ENCODE data around the gene PDZD8. TPM values are rescaled to one million over a fixed set of nuclear protein-coding genes. Genes with fewer than 3 reads are reported as not detected.

Gene PDZD8
- total RNA-seq, 3 donors from 2014 or later, result 54.2 to 67.8 (median 57.6) TPM

GRCh38 chr10:117254338-117254737 is 120.9 kb downstream of the PDZD8 start:
- TF ChIP-seq CTCF (IDR thresholded peaks at IDR 0.05), result no peak
- ATAC-seq (no peak), DNase-seq (no peak)
- Histone ChIP-seq H3K4me3 (no peak overlapping the region), H3K36me3 (ENCODE audit: low read depth) (no peaks in the 10 kb centered on the region), H3K4me1 (ENCODE audit: low read depth) (no peaks in the 10 kb centered on the region), H3K9me3 (no peaks in the 10 kb centered on the region)
- intact Hi-C loops (cut with DNase I, micrococcal nuclease), result no loop called here

DNA sequence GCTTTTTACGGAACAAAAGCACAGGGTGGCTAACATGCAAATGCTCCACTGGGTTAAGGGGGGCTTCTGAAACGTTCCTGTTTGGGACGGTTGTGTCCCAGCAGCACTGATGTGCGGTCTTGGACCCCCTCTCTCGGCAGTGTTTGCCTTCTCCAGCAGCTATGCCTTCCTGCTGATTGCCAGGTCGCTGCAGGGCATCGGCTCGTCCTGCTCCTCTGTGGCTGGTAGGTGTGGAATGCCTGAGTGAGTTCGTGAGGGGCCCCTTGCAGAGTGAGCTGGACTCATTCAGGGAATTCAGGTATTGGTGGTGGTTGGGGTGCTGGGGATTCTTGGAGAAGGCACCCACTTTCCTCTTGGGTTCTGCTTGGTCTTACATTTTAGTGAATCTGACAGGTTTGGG is 121.3 kb downstream of the PDZD8 start:
- Histone ChIP-seq H3K4me3 (no peak overlapping the region), H3K9me3 (no peaks in the 10 kb centered on the region), H3K4me1 (ENCODE audit: low read depth) (no peaks in the 10 kb centered on the region), H3K36me3 (ENCODE audit: low read depth) (no peaks in the 10 kb centered on the region)
- intact Hi-C loops (cut with DNase I, micrococcal nuclease), result no loop called here
- no peak for ATAC-seq
- no peak for DNase-seq
- TF ChIP-seq CTCF (IDR thresholded peaks at IDR 0.05), result no peak

GRCh38 chr10:117250411-117250810 is 124.8 kb downstream of the PDZD8 start:
- no peak for TF ChIP-seq CTCF (IDR thresholded peaks at IDR 0.05)
- DNase-seq, result no peak
- H3K4me3 ChIP-seq, result no peak overlapping the region
- ATAC-seq, result no peak
- intact Hi-C loops (cut with DNase I, micrococcal nuclease), result no loop called here
- H3K36me3 ChIP-seq (ENCODE audit: low read depth), result no peaks in the 10 kb centered on the region
- H3K9me3 ChIP-seq, result no peaks in the 10 kb centered on the region
- H3K4me1 ChIP-seq (ENCODE audit: low read depth), result no peaks in the 10 kb centered on the region

DNA sequence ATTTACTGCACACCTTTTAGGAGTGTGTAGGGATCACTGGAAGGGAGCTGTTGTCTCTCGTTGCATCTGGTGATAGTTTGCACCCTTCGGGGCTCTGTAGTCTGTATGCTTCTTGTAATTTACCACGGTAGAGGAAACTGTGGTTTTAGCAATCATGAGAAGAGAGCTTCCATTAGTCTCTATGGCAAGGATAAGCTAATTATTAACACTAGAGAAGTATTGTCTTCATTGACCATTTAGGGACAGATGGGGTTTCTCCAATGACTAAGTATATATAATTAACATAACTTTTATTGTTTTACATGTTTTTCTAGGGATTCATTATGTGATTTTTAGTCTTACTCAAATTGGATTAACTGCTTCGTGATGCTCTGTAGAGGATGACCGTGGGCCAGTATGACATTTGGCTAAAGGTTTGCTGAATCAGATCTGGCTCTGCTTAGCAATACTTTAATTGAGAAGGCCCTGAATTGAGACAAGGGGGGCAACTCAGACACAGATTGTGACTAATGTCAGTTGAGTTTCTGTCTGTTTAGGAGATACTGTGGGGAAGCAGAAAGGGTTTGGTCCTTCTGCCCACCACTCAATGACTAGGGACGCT is 125.6 kb downstream of the PDZD8 start:
- no peaks in the 10 kb centered on the region for H3K36me3 ChIP-seq (ENCODE audit: low read depth)
- no peaks in the 10 kb centered on the region for H3K4me1 ChIP-seq (ENCODE audit: low read depth)
- H3K4me3 ChIP-seq, result no peak overlapping the region
- no peak for ATAC-seq
- DNase-seq, result no peak
- intact Hi-C loops (cut with DNase I, micrococcal nuclease), result no loop called here
- H3K9me3 ChIP-seq, result no peaks in the 10 kb centered on the region
- no peak for TF ChIP-seq CTCF (IDR thresholded peaks at IDR 0.05)

DNA sequence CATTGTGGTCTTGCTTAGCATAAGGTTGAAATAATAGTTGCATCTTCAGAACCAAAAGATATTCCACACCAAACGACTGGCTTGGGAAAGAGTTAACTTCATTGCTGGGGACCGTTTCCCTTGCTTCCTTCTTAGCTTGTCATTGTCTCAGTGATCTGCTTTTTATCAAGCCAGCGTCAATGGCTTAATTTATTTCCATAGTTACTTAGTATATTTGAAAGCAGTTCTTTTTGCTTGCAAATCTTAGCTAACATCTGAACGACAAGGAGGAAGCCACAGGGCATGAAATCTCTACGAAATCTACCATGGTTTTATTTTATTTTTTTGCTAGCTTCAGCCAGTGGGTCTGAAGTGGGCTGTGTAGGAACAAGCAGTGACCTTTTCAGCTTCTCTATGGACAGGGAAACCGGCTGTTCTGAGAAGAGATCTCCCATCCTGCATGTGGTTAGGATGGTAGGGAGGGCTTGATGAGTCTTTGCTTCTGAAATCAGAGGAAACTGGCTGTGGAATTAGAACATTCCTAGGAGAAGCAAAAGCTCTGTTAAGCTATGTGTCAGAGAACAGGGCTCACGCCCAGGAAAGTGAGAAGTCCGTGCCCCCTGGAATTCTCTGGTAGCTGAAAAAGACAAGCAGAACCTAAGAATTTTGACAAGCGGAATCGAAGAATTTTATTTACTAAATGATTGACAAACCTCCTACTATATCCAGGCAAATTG is 126.3 kb downstream of the PDZD8 start:
- Histone ChIP-seq H3K4me3 (no peak overlapping the region), H3K9me3 (no peaks in the 10 kb centered on the region), H3K4me1 (ENCODE audit: low read depth) (no peaks in the 10 kb centered on the region), H3K36me3 (ENCODE audit: low read depth) (no peaks in the 10 kb centered on the region)
- intact Hi-C loops (cut with DNase I, micrococcal nuclease), result no loop called here
- no peak for ATAC-seq
- no peak for TF ChIP-seq CTCF (IDR thresholded peaks at IDR 0.05)
- no peak for DNase-seq

All from mucosa of descending colon (tissue), 3 donors.